ENCODE data around the gene CFAP77.

DNA sequence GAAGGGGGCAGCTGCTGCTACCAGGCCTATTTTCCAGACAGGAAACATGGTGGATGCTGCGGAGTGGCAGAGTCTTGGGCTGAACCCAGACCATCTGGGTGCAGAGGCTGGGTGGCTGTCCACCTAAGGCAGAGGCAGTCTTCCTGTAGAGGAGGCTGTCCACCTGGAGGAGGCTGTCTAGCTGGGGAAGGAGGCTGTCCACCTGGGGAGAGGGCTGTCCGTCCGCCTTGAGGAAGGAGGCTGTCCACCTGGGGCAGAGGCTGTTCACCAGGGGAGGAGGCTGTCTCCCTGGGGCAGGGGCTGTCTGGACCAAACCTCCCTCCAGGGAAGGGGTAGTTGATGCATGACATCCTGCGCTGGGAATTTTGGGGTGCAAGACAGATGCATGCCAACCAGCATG is 133.2 kb downstream of the CFAP77 start:
- no peak for TF ChIP-seq CTCF (conservative IDR thresholded peaks at IDR 0.05; ENCODE audit: low read depth, low read length)
- TF ChIP-seq EZH2 (IDR thresholded peaks at IDR 0.05; ENCODE audit: low read length, unreplicated experiment) = no peak

Measured in PC-3 (cell line).